H1 (cell line): ENCODE data around the gene GALT.

Experiments
- EP300 ChIP-seq, 2 experiments: IDR thresholded peaks; 1 replicate in 1 of 2; 2 replicates in 1 of 2; pipeline ENCODE4 v1.6.1; 2011 to 2012; ENCODE audit warnings: low read depth in 2 of 2, low read length in 2 of 2, mild to moderate bottlenecking in 2 of 2, borderline replicate concordance in 1 of 2, inconsistent platforms in 1 of 2, moderate library complexity in 1 of 2
- NRF1 ChIP-seq: IDR thresholded peaks from 2 replicates; pipeline ENCODE4 v1.6.1; 2011; ENCODE audit warnings: mild to moderate bottlenecking, low read depth, low read length, improper control_type of control experiment
- TF ChIP-seq, protein P1 (sequence below), 3 experiments: IDR thresholded peaks; 1 replicate in 2 of 3; 2 replicates in 1 of 3; pipeline versions ENCODE4 v1.5.1 to v1.6.1; 2011; ENCODE audit warnings: low read length in 3 of 3, mild to moderate bottlenecking in 3 of 3, inconsistent platforms in 2 of 3, low read depth in 1 of 3, moderate library complexity in 1 of 3; ENCODE audit not compliant: insufficient read depth in 1 of 3; ENCODE audit errors: control extremely low read depth in 1 of 3
- TF ChIP-seq, protein P2 (sequence below): IDR thresholded peaks from 2 replicates; pipeline ENCODE4 v1.6.1; 2012; ENCODE audit warnings: inconsistent platforms

DNA sequence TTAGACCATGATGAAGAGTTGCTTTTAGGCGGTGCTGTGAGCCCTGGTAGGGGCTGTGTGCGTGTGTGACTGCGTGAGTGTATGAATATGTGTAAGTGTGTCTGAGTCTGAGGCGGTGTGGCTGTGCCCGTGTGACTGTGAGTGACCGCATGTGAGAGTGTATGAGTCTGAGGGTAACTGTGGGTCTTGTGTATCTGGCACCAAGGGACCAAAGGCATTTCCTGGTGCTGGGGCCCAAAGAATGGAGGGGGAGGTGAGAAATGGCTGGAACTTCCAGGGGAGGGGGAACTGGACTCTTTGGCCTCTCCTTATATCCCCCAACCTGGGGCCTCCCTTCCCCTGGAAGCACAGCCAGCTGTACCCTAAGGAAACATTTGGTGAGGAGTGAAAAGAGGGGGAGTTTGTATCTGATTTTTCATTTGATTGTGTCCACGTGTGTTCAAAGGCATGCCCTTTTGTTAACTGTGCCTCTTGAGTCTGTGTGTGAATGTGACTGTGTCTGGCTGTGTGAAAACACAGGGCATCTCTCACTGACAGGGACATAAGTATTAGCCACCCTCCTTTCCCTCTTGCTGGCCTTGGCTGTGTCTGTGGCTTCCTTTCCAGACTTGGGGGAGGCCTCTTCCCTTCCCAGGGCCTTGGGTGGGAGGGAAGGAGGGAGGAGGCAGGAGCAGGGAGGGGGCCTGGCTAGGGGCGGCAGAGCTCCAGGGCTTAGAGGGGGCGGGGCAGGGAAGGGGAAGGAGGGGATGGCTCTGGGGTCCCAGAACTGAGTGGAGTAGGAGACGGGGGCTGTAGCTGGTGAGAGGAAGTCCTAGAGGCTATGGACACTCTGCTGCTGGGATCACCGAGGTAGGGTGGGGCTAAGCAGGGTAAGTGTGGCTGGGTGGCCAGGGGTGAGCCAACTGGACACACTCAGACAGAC lies 6.9 kb downstream of the GALT start:
- TF ChIP-seq, protein P1, sequence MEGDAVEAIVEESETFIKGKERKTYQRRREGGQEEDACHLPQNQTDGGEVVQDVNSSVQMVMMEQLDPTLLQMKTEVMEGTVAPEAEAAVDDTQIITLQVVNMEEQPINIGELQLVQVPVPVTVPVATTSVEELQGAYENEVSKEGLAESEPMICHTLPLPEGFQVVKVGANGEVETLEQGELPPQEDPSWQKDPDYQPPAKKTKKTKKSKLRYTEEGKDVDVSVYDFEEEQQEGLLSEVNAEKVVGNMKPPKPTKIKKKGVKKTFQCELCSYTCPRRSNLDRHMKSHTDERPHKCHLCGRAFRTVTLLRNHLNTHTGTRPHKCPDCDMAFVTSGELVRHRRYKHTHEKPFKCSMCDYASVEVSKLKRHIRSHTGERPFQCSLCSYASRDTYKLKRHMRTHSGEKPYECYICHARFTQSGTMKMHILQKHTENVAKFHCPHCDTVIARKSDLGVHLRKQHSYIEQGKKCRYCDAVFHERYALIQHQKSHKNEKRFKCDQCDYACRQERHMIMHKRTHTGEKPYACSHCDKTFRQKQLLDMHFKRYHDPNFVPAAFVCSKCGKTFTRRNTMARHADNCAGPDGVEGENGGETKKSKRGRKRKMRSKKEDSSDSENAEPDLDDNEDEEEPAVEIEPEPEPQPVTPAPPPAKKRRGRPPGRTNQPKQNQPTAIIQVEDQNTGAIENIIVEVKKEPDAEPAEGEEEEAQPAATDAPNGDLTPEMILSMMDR (IDR thresholded peaks at IDR 0.05; ENCODE audit: control extremely low read depth in 1 of 3, insufficient read depth in 1 of 3, low read depth in 1 of 3, low read length in 3 of 3), result no peak
- no peak for TF ChIP-seq NRF1
- TF ChIP-seq, protein P2, sequence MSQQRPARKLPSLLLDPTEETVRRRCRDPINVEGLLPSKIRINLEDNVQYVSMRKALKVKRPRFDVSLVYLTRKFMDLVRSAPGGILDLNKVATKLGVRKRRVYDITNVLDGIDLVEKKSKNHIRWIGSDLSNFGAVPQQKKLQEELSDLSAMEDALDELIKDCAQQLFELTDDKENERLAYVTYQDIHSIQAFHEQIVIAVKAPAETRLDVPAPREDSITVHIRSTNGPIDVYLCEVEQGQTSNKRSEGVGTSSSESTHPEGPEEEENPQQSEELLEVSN, result no peak
- TF ChIP-seq EP300 (IDR thresholded peaks at IDR 0.05; ENCODE audit: borderline replicate concordance in 1 of 2, low read depth in 2 of 2, low read length in 2 of 2), result no peak
